Hepatocyte (in vitro differentiated cells): ENCODE measurements around the gene GPAT2. TPM values are rescaled to one million over a fixed set of nuclear protein-coding genes. Genes with fewer than 3 reads are reported as not detected.
"Not testable (repeated sequence)": the region's sequence is repeated elsewhere in the genome, so short reads cannot be mapped to it uniquely, and the experiment has no call there.

Source experiments
- DNase-seq: peaks from one replicate; pipeline ENCODE4 v3.0.0-alpha.2; 2016; ENCODE audit warnings: low spot score
- H2AFZ ChIP-seq: fragments of 200-600 bp; sonication (generic); 2 replicates; pipeline ENCODE4 v1.6.0; 2016; ENCODE audit warnings: antibody characterized with exemption, mild to moderate bottlenecking
- H3K27ac ChIP-seq: fragments of 200-600 bp; sonication (generic); 2 replicates; pipeline ENCODE4 v1.5.1; 2016; ENCODE audit warnings: mild to moderate bottlenecking
- H3K27me3 ChIP-seq: fragments of 200-600 bp; sonication (generic); 2 replicates; pipeline ENCODE4 v1.6.1; 2016
- H3K36me3 ChIP-seq: fragments of 200-600 bp; sonication (generic); replicated peaks from 2 replicates; pipeline ENCODE4 v1.5.1; 2016; ENCODE audit warnings: low read depth; ENCODE audit not compliant: insufficient read depth
- H3K4me1 ChIP-seq: fragments of 200-600 bp; sonication (generic); 2 replicates; pipeline ENCODE4 v1.5.1; 2016; ENCODE audit warnings: mild to moderate bottlenecking, moderate library complexity; ENCODE audit not compliant: insufficient read depth
- H3K4me2 ChIP-seq: fragments of 200-600 bp; sonication (generic); 2 replicates; pipeline ENCODE4 v1.6.0; 2016
- H3K4me3 ChIP-seq: fragments of 200-600 bp; sonication (generic); 2 replicates; pipeline ENCODE4 v1.5.1; 2016; ENCODE audit warnings: mild to moderate bottlenecking
- H3K79me2 ChIP-seq: fragments of 200-600 bp; sonication (generic); 2 replicates; pipeline ENCODE4 v1.6.0; 2017; ENCODE audit warnings: mild to moderate bottlenecking
- H3K9me2 ChIP-seq: fragments of 200-600 bp; sonication (generic); replicated peaks from 2 replicates; pipeline ENCODE4 v1.6.0; 2017; ENCODE audit warnings: mild to moderate bottlenecking; ENCODE audit not compliant: insufficient read depth
- H3K9me3 ChIP-seq: fragments of 200-600 bp; sonication (generic); 2 replicates; pipeline ENCODE4 v1.5.1; 2016; ENCODE audit warnings: low read depth, mild to moderate bottlenecking
- H4K20me1 ChIP-seq: fragments of 200-600 bp; sonication (generic); 2 replicates; pipeline ENCODE4 v1.6.0; 2016; ENCODE audit warnings: mild to moderate bottlenecking; ENCODE audit not compliant: insufficient read depth, poor library complexity, severe bottlenecking
- WGBS: methylation state at CpG from one replicate; pipeline ENCODE4 v1.1.6; 2016; ENCODE audit warnings: low lambda C conversion rate; ENCODE audit errors: missing lambda C conversion rate; 5-methylcytosine and 5-hydroxymethylcytosine counted together
- polyA plus RNA-seq: library from polyadenylated mRNA; unstranded; fragments of >200 nt; fragmentation: Nextera tagmentation; extraction: Ambion mirVana; gene quantifications from 2 replicates; pipeline ENCODE4 v1.2.1, GENCODE V29; 2016
- total RNA-seq: library from RNA; depleted of rRNA; stranded (reverse); fragments of >200 nt; gene quantifications from 2 replicates; pipeline ENCODE4 v1.2.3, GENCODE V29; 2014

Gene GPAT2
- total and polyA plus RNA-seq, 2 experiments from 2014 or later, result 0.31 TPM; not detected in 1

- not testable (repeated sequence) for H3K79me2 ChIP-seq, H3K36me3 ChIP-seq, H3K9me3 ChIP-seq, H3K27me3 ChIP-seq, H2AFZ ChIP-seq, H3K9me2 ChIP-seq, H4K20me1 ChIP-seq, H3K4me3 ChIP-seq, H3K27ac ChIP-seq, H3K4me1 ChIP-seq, H3K4me2 ChIP-seq, DNase-seq
- 81% methylated on average over 6 of the region's 7 CpGs for WGBS
Measured at GRCh38 chr2:96054537-96054936, 19.8 kb upstream of the GPAT2 start.

DNA sequence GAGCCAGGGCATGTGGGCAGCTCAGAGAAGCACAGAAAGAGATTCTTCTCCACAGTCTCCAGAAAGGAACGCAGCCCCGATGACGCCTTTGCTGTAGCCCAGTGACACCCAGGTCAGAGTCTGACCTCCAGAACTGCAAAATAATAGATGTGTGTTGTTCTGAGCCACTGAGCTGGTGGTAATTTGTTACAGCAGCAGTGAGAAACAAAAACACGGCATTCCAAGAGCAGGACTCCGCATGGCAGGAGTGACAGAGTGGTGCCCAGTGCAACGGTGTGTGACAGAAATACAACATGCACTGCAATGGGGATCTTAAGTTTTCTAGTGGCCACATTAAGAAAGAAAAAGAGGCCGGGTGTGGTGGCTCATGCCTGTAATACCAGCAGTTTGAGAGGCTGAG, 18.7 kb upstream of the GPAT2 start:
- not testable (repeated sequence) for H3K4me2 ChIP-seq, H3K4me1 ChIP-seq, H3K9me2 ChIP-seq, H3K27me3 ChIP-seq, H3K79me2 ChIP-seq, H3K9me3 ChIP-seq, H4K20me1 ChIP-seq, DNase-seq, H3K27ac ChIP-seq, H3K36me3 ChIP-seq, H2AFZ ChIP-seq, H3K4me3 ChIP-seq
- WGBS, result 93% methylated on average over 7 of the region's 7 CpGs

- H3K4me3 ChIP-seq, H3K9me3 ChIP-seq, H3K4me1 ChIP-seq, H4K20me1 ChIP-seq, H2AFZ ChIP-seq, H3K4me2 ChIP-seq, H3K27me3 ChIP-seq, H3K79me2 ChIP-seq, DNase-seq, H3K36me3 ChIP-seq, H3K9me2 ChIP-seq, H3K27ac ChIP-seq: not testable (repeated sequence)
- 88% methylated on average over 1 of the region's 3 CpGs for WGBS
Measured at GRCh38 chr2:96052632-96053031, 17.9 kb upstream of the GPAT2 start.

DNA sequence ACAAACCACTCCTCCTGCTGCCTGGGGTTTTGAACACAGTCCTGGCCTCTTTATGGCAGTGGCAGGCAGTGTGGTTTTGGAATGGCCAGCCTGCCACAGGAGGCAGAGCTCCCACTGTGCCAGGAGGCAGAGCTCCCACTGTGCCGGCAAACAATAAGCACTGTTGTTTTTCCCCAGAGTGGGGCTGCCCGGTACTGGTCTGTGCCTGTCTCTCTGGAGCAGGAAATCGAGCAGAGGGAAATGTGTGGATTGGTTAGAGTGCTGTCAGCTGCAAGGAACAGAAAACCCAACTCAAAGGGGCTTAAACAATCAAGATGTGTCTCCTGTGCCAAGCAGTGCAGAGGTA, 15.2 kb upstream of the GPAT2 start:
- not testable (repeated sequence) for H3K79me2 ChIP-seq, H3K36me3 ChIP-seq, H3K4me3 ChIP-seq, H3K9me3 ChIP-seq, H3K9me2 ChIP-seq, H3K27me3 ChIP-seq, H3K27ac ChIP-seq, DNase-seq, H3K4me1 ChIP-seq, H3K4me2 ChIP-seq, H2AFZ ChIP-seq, H4K20me1 ChIP-seq
- WGBS, result no CpG with 5 or more reads among the region's 3 CpGs

GRCh38 chr2:96049049-96049916, 14.6 kb upstream of the GPAT2 start:
- not testable (repeated sequence) for H3K27ac ChIP-seq, H4K20me1 ChIP-seq, DNase-seq, H3K79me2 ChIP-seq, H3K4me2 ChIP-seq, H3K4me3 ChIP-seq, H3K4me1 ChIP-seq, H2AFZ ChIP-seq, H3K27me3 ChIP-seq, H3K9me3 ChIP-seq, H3K36me3 ChIP-seq, H3K9me2 ChIP-seq
- WGBS, result 76% methylated on average over 9 of the region's 18 CpGs

DNA sequence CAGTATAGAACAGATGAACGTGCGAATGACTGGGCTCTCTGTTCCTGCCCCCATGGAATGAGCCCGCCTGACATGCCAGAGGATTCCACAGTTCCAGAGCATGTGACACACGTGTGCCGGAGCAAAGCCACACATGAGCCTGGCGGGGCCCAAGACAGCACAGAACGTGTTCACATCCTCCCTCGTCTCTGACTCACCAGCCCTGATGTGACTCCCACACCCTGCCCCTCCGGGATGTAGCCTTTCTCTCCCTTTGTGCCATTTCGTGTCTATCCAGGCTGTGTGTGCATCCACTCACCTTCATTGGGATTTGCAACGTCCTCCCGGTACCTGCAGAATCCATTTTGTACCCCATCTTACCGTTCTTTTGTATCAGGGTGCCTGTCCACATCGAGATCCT, 838 bp upstream of the GPAT2 start:
- WGBS, result no CpG with 5 or more reads among the region's 14 CpGs
- not testable (repeated sequence) for H3K4me1 ChIP-seq, H2AFZ ChIP-seq, H3K79me2 ChIP-seq, H3K4me3 ChIP-seq, H3K27ac ChIP-seq, H3K9me3 ChIP-seq, H4K20me1 ChIP-seq, H3K27me3 ChIP-seq, H3K9me2 ChIP-seq, H3K36me3 ChIP-seq, DNase-seq, H3K4me2 ChIP-seq

DNA sequence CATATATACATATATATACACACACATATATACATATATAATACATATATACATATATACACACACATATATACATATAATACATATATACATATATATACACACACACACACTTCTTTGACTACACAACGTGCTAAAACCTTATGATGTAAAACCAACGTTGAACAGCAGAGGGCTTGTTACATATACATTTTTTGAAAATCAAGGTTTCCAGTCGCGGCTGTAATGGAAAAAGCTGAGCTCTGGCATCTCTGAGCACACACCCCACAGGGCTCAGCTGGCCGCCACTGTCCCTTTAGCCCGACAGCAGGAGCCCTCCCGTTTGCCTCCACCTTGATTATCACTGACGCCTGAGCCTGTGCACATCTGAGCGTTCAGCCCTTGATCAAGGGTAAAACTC, 719 bp downstream of the GPAT2 start:
- H3K4me1 ChIP-seq, H3K9me3 ChIP-seq, H2AFZ ChIP-seq, H4K20me1 ChIP-seq, H3K4me2 ChIP-seq, H3K27me3 ChIP-seq, H3K79me2 ChIP-seq, H3K4me3 ChIP-seq, H3K9me2 ChIP-seq, H3K36me3 ChIP-seq, DNase-seq, H3K27ac ChIP-seq: not testable (repeated sequence)
- no CpG with 5 or more reads among the region's 9 CpGs for WGBS

GRCh38 chr2:96027725-96028325, 6.9 kb downstream of the GPAT2 start:
- WGBS, result no CpG with 5 or more reads among the region's 16 CpGs
- H3K4me3 ChIP-seq, H3K9me3 ChIP-seq, H4K20me1 ChIP-seq, H3K27me3 ChIP-seq, H3K79me2 ChIP-seq, H3K4me1 ChIP-seq, H3K27ac ChIP-seq, DNase-seq, H3K36me3 ChIP-seq, H3K9me2 ChIP-seq, H2AFZ ChIP-seq, H3K4me2 ChIP-seq: not testable (repeated sequence)

DNA sequence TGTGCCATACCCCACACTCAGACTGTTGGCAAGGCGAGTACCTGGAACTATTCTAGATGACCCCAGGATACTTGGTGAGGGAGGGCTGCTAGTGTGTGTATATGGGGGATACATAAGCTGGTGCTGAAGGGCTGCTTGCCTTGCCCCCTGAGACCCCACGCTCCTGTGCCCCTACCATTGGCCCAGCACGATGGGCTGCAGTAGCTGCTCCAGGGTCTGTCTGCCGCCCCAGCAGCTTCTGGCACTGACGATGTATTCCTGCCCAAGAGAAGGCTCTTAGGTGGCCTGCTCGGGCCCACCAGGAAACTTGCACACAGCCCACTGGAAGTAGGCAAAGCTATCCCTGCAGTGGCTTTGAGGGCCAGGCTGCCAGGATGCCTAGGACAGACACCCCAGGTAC, 9.0 kb downstream of the GPAT2 start:
- not testable (repeated sequence) for H3K9me2 ChIP-seq, H4K20me1 ChIP-seq, H3K79me2 ChIP-seq, H3K27ac ChIP-seq, H3K4me2 ChIP-seq, H3K36me3 ChIP-seq, H3K4me1 ChIP-seq, H3K4me3 ChIP-seq, H2AFZ ChIP-seq, H3K9me3 ChIP-seq, H3K27me3 ChIP-seq, DNase-seq
- 93% methylated on average over 4 of the region's 6 CpGs for whole genome bisulfite sequencing
